ENCODE measurements around the gene ARNT2.

DNA sequence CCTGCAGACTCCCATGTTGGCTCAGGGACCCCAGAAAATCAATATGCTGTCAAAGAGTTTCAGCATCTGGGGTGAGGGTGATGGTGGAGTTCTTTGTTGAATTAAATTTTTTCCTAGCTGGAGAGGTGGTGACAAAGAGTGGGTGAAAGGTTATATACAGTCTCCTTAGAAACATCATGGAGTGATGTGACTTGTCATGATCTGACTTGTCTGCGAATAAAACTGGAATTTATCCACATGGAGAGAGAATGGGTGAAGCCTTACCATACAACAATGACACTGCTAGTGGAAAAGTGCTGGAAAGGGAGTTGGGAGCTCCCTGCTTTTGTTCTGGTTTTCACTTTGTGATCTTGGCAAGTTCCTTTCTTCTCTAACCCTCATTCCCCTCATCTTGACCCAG lies 75.0 kb downstream of the ARNT2 start:
- TF ChIP-seq EZH2phosphoT487 (IDR thresholded peaks at IDR 0.05; ENCODE audit: unreplicated experiment) (no peak), EZH2 (IDR thresholded peaks at IDR 0.05; ENCODE audit: low read depth, unreplicated experiment) (no peak), POLR2AphosphoS5 (IDR thresholded peaks at IDR 0.05; ENCODE audit: low read depth) (no peak), ZNF114 (CRISPR knock-in tag; IDR thresholded peaks at IDR 0.05) (no peak), NANOG (IDR thresholded peaks at IDR 0.05; ENCODE audit: borderline replicate concordance) (no peak), JUNB (IDR thresholded peaks at IDR 0.05; ENCODE audit: unreplicated experiment) (no peak), CREB1 (CRISPR knock-in tag; IDR thresholded peaks at IDR 0.05; ENCODE audit: low read depth) (no peak), ZNF331 (CRISPR knock-in tag; IDR thresholded peaks at IDR 0.05; ENCODE audit: low read depth) (no peak)
- TF ChIP-seq, protein P1, sequence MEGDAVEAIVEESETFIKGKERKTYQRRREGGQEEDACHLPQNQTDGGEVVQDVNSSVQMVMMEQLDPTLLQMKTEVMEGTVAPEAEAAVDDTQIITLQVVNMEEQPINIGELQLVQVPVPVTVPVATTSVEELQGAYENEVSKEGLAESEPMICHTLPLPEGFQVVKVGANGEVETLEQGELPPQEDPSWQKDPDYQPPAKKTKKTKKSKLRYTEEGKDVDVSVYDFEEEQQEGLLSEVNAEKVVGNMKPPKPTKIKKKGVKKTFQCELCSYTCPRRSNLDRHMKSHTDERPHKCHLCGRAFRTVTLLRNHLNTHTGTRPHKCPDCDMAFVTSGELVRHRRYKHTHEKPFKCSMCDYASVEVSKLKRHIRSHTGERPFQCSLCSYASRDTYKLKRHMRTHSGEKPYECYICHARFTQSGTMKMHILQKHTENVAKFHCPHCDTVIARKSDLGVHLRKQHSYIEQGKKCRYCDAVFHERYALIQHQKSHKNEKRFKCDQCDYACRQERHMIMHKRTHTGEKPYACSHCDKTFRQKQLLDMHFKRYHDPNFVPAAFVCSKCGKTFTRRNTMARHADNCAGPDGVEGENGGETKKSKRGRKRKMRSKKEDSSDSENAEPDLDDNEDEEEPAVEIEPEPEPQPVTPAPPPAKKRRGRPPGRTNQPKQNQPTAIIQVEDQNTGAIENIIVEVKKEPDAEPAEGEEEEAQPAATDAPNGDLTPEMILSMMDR (conservative IDR thresholded peaks at IDR 0.05; ENCODE audit: low read depth in 2 of 2), result no peak
- TF ChIP-seq, protein P2, sequence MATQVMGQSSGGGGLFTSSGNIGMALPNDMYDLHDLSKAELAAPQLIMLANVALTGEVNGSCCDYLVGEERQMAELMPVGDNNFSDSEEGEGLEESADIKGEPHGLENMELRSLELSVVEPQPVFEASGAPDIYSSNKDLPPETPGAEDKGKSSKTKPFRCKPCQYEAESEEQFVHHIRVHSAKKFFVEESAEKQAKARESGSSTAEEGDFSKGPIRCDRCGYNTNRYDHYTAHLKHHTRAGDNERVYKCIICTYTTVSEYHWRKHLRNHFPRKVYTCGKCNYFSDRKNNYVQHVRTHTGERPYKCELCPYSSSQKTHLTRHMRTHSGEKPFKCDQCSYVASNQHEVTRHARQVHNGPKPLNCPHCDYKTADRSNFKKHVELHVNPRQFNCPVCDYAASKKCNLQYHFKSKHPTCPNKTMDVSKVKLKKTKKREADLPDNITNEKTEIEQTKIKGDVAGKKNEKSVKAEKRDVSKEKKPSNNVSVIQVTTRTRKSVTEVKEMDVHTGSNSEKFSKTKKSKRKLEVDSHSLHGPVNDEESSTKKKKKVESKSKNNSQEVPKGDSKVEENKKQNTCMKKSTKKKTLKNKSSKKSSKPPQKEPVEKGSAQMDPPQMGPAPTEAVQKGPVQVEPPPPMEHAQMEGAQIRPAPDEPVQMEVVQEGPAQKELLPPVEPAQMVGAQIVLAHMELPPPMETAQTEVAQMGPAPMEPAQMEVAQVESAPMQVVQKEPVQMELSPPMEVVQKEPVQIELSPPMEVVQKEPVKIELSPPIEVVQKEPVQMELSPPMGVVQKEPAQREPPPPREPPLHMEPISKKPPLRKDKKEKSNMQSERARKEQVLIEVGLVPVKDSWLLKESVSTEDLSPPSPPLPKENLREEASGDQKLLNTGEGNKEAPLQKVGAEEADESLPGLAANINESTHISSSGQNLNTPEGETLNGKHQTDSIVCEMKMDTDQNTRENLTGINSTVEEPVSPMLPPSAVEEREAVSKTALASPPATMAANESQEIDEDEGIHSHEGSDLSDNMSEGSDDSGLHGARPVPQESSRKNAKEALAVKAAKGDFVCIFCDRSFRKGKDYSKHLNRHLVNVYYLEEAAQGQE (IDR thresholded peaks at IDR 0.05; ENCODE audit: unreplicated experiment), result no peak
- TF ChIP-seq, protein P3, sequence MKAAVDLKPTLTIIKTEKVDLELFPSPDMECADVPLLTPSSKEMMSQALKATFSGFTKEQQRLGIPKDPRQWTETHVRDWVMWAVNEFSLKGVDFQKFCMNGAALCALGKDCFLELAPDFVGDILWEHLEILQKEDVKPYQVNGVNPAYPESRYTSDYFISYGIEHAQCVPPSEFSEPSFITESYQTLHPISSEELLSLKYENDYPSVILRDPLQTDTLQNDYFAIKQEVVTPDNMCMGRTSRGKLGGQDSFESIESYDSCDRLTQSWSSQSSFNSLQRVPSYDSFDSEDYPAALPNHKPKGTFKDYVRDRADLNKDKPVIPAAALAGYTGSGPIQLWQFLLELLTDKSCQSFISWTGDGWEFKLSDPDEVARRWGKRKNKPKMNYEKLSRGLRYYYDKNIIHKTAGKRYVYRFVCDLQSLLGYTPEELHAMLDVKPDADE (IDR thresholded peaks at IDR 0.05), result no peak
- TF ChIP-seq, protein P4, sequence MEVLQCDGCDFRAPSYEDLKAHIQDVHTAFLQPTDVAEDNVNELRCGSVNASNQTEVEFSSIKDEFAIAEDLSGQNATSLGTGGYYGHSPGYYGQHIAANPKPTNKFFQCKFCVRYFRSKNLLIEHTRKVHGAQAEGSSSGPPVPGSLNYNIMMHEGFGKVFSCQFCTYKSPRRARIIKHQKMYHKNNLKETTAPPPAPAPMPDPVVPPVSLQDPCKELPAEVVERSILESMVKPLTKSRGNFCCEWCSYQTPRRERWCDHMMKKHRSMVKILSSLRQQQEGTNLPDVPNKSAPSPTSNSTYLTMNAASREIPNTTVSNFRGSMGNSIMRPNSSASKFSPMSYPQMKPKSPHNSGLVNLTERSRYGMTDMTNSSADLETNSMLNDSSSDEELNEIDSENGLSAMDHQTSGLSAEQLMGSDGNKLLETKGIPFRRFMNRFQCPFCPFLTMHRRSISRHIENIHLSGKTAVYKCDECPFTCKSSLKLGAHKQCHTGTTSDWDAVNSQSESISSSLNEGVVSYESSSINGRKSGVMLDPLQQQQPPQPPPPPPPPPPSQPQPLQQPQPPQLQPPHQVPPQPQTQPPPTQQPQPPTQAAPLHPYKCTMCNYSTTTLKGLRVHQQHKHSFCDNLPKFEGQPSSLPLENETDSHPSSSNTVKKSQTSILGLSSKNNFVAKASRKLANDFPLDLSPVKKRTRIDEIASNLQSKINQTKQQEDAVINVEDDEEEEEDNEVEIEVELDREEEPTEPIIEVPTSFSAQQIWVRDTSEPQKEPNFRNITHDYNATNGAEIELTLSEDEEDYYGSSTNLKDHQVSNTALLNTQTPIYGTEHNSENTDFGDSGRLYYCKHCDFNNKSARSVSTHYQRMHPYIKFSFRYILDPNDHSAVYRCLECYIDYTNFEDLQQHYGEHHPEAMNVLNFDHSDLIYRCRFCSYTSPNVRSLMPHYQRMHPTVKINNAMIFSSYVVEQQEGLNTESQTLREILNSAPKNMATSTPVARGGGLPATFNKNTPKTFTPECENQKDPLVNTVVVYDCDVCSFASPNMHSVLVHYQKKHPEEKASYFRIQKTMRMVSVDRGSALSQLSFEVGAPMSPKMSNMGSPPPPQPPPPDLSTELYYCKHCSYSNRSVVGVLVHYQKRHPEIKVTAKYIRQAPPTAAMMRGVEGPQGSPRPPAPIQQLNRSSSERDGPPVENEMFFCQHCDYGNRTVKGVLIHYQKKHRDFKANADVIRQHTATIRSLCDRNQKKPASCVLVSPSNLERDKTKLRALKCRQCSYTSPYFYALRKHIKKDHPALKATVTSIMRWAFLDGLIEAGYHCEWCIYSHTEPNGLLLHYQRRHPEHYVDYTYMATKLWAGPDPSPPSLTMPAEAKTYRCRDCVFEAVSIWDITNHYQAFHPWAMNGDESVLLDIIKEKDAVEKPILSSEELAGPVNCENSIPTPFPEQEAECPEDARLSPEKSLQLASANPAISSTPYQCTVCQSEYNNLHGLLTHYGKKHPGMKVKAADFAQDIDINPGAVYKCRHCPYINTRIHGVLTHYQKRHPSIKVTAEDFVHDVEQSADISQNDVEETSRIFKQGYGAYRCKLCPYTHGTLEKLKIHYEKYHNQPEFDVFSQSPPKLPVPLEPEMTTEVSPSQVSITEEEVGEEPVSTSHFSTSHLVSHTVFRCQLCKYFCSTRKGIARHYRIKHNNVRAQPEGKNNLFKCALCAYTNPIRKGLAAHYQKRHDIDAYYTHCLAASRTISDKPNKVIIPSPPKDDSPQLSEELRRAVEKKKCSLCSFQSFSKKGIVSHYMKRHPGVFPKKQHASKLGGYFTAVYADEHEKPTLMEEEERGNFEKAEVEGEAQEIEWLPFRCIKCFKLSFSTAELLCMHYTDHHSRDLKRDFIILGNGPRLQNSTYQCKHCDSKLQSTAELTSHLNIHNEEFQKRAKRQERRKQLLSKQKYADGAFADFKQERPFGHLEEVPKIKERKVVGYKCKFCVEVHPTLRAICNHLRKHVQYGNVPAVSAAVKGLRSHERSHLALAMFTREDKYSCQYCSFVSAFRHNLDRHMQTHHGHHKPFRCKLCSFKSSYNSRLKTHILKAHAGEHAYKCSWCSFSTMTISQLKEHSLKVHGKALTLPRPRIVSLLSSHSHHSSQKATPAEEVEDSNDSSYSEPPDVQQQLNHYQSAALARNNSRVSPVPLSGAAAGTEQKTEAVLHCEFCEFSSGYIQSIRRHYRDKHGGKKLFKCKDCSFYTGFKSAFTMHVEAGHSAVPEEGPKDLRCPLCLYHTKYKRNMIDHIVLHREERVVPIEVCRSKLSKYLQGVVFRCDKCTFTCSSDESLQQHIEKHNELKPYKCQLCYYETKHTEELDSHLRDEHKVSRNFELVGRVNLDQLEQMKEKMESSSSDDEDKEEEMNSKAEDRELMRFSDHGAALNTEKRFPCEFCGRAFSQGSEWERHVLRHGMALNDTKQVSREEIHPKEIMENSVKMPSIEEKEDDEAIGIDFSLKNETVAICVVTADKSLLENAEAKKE (CRISPR knock-in tag; IDR thresholded peaks at IDR 0.05), result no peak
